ENCODE measurements around the gene ZNF440.
A peak's percentile ranks its signal among the peaks of the same experiment; 100 is the strongest.
"Not testable (repeated sequence)": the region's sequence is repeated elsewhere in the genome, so short reads cannot be mapped to it uniquely, and the experiment has no call there.

ZNF440 gene

GRCh38 chr19:11797491-11797890, 16.6 kb upstream of the ZNF440 start:
- ATAC-seq (replicated peaks; ENCODE audit: extremely low read depth, poor library complexity, severe bottlenecking), result peak; percentile 65
- Mint-ChIP-seq H3K4me1 (peaks cover 16% of the 10 kb centered on the region), H3K9me3 (peaks cover 6% of the 10 kb centered on the region), H3K4me3 (peak overlapping the region; percentile 82), H3K27me3 (no peaks in the 10 kb centered on the region), H3K36me3 (ENCODE audit: insufficient read depth) (no peaks in the 10 kb centered on the region), H3K27ac (ENCODE audit: low read depth) (peak overlapping the region; percentile 65)
- DNase-seq (ENCODE audit: low spot score in 2 of 2), result peak; percentile 53 to 59

- no peaks in the 10 kb centered on the region for H3K27me3 Mint-ChIP-seq
- peak; percentile 98 for ATAC-seq (replicated peaks; ENCODE audit: extremely low read depth, poor library complexity, severe bottlenecking)
- H3K27ac Mint-ChIP-seq (ENCODE audit: low read depth), result peak within 1 kb of the TSS; percentile 65
- no peaks in the 10 kb centered on the region for H3K36me3 Mint-ChIP-seq (ENCODE audit: insufficient read depth)
- peaks cover 16% of the 10 kb centered on the region for H3K4me1 Mint-ChIP-seq
- H3K4me3 Mint-ChIP-seq, result peak within 1 kb of the TSS; percentile 82
- H3K9me3 Mint-ChIP-seq, result peaks cover 4% of the 10 kb centered on the region
- peak; percentile 51 to 64 for DNase-seq (ENCODE audit: low spot score in 2 of 2)
Measured at GRCh38 chr19:11798391-11799330, 15.4 kb upstream of the ZNF440 start, which contains the start of gene ZNF491. Gene ZNF491 (plus strand): TSS chr19:11798523. CDS start chr19:11805954, 7,431 bp downstream.

- no peaks in the 10 kb centered on the region for H3K4me1 Mint-ChIP-seq
- no peaks in the 10 kb centered on the region for H3K36me3 Mint-ChIP-seq (ENCODE audit: insufficient read depth)
- H3K9me3 Mint-ChIP-seq, result peaks cover 10% of the 10 kb centered on the region
- no peak overlapping the region for H3K27ac Mint-ChIP-seq (ENCODE audit: low read depth)
- ATAC-seq (replicated peaks; ENCODE audit: extremely low read depth, poor library complexity, severe bottlenecking), result no peak
- no peak overlapping the region for H3K4me3 Mint-ChIP-seq
- no peak for DNase-seq (ENCODE audit: low spot score in 2 of 2)
- no peaks in the 10 kb centered on the region for H3K27me3 Mint-ChIP-seq
Measured at GRCh38 chr19:11806354-11807098, 7.5 kb upstream of the ZNF440 start.

DNA sequence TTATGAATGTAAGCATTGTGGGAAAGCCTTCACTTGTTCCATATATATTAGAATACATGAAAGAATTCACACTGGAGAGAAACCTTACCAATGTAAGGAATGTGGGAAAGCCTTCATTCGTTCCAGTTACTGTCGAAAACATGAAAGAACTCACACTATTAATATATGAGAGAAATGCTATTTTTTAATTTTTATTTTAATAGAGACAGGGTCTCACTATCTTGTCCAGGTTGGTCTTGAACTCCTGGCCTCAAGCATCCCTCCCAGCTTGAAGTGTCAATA, 7.0 kb upstream of the ZNF440 start:
- Mint-ChIP-seq H3K27ac (ENCODE audit: low read depth) (no peak overlapping the region), H3K27me3 (no peaks in the 10 kb centered on the region), H3K4me1 (no peaks in the 10 kb centered on the region), H3K9me3 (peaks cover 10% of the 10 kb centered on the region), H3K36me3 (ENCODE audit: insufficient read depth) (no peaks in the 10 kb centered on the region), H3K4me3 (no peak overlapping the region)
- DNase-seq (ENCODE audit: low spot score in 2 of 2) (no peak), ATAC-seq (replicated peaks; ENCODE audit: extremely low read depth, poor library complexity, severe bottlenecking) (no peak)

DNA sequence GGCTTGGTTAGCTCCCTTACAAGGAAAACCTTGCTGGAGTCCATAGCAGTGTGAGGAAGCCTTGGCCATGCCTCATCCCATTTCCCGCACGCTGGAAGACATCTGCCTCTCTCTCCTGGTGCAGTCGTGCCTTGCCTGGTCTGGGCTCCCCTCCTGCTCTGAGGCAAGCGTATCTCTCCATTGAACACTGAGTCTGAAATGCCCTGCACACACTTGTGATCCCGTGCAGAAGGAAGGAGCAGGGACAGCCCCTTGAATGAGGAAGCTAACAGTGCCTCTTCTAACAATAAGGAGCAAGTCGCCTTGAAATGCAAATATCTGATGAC, 407 bp upstream of the ZNF440 start:
- no peaks in the 10 kb centered on the region for H3K9me3 Mint-ChIP-seq
- H3K4me1 Mint-ChIP-seq, result peaks cover 24% of the 10 kb centered on the region
- no peaks in the 10 kb centered on the region for H3K27me3 Mint-ChIP-seq
- H3K27ac Mint-ChIP-seq (ENCODE audit: low read depth), result peak overlapping the region; percentile 85
- no peaks in the 10 kb centered on the region for H3K36me3 Mint-ChIP-seq (ENCODE audit: insufficient read depth)
- no peak for DNase-seq (ENCODE audit: low spot score in 2 of 2)
- no peak for ATAC-seq (replicated peaks; ENCODE audit: extremely low read depth, poor library complexity, severe bottlenecking)
- peak overlapping the region; percentile 92 for H3K4me3 Mint-ChIP-seq

- Mint-ChIP-seq H3K27me3 (no peaks in the 10 kb centered on the region), H3K4me1 (peaks cover 24% of the 10 kb centered on the region), H3K4me3 (peak overlapping the region; percentile 92), H3K36me3 (ENCODE audit: insufficient read depth) (no peaks in the 10 kb centered on the region), H3K27ac (ENCODE audit: low read depth) (no peak overlapping the region), H3K9me3 (no peaks in the 10 kb centered on the region)
- DNase-seq (ENCODE audit: low spot score in 2 of 2), result no peak
- no peak for ATAC-seq (replicated peaks; ENCODE audit: extremely low read depth, poor library complexity, severe bottlenecking)
Measured at GRCh38 chr19:11814700-11815035, 595 bp downstream of the ZNF440 start.

DNA sequence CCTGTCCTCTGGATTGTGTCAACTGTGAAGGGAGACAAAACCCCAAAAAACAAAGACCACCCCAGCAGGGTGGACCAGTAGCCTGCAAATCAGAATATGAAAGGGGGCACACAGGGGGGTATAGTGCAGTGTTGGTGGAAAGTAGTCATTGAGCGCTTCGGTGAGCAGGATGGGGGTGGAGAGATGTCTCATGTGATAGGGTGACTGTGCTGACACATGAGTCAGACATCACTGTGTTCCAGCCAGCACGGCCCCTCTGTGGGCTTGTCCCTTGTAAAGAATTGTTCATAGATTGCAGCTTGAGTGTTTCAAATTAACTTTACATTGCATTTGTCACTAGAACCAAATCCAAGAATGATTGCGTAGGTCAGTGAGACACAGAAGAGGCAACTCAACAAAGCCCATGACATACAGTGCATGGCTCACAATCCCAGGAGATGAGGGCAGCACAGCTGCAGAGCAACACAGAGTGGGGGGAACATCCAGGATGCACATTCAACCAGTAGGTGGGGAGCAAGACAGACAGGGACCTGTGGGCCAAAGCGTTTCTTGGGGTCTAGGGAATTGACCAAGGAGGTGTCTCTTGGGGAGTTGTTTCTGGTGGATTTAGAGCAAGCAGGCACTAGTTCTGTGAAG, 7.5 kb downstream of the ZNF440 start:
- H3K27me3 Mint-ChIP-seq, result no peaks in the 10 kb centered on the region
- ATAC-seq (replicated peaks; ENCODE audit: extremely low read depth, poor library complexity, severe bottlenecking) (no peak), DNase-seq (ENCODE audit: low spot score in 2 of 2) (no peak)
- peaks cover 2% of the 10 kb centered on the region for H3K36me3 Mint-ChIP-seq (ENCODE audit: insufficient read depth)
- H3K27ac Mint-ChIP-seq (ENCODE audit: low read depth), result no peak overlapping the region
- H3K4me1 Mint-ChIP-seq, result peaks cover 9% of the 10 kb centered on the region
- H3K9me3 Mint-ChIP-seq, result peaks cover 6% of the 10 kb centered on the region
- H3K4me3 Mint-ChIP-seq, result no peak overlapping the region

- H3K9me3 Mint-ChIP-seq, result peaks cover 17% of the 10 kb centered on the region
- not testable (repeated sequence) for H3K4me3 Mint-ChIP-seq; H3K4me1 Mint-ChIP-seq; DNase-seq (ENCODE audit: low spot score in 2 of 2); ATAC-seq (replicated peaks; ENCODE audit: extremely low read depth, poor library complexity, severe bottlenecking); H3K27me3 Mint-ChIP-seq; H3K27ac Mint-ChIP-seq (ENCODE audit: low read depth)
- H3K36me3 Mint-ChIP-seq (ENCODE audit: insufficient read depth), result peaks cover 21% of the 10 kb centered on the region
Measured at GRCh38 chr19:11828957-11829876, 15.1 kb downstream of the ZNF440 start.

DNA sequence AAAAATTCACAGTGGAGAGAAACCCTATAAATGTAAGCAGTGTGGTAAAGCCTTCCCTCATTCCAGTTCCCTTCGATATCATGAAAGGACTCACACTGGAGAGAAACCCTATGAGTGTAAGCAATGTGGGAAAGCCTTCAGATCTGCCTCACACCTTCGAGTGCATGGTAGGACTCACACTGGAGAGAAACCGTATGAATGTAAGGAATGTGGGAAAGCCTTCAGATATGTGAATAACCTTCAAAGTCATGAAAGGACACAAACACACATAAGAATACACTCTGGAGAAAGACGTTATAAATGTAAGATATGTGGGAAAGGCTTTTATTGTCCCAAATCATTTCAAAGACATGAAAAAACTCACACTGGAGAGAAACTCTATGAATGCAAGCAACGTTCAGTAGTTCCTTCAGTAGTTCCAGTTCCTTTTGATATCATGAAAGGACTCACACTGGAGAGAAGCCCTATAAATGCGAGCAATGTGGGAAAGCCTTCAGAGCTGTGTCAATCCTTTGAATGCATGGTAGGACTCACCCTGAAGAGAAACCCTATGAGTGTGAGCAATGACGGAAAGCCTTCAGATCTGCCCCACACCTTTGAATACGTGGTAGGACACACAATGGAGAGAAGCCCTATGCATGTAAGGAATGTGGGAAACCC, 18.3 kb downstream of the ZNF440 start:
- Mint-ChIP-seq H3K4me3 (no peak overlapping the region), H3K27me3 (no peaks in the 10 kb centered on the region), H3K36me3 (ENCODE audit: insufficient read depth) (peaks cover 17% of the 10 kb centered on the region), H3K9me3 (peaks cover 17% of the 10 kb centered on the region), H3K4me1 (no peaks in the 10 kb centered on the region), H3K27ac (ENCODE audit: low read depth) (peak overlapping the region; percentile 23)
- no peak for ATAC-seq (replicated peaks; ENCODE audit: extremely low read depth, poor library complexity, severe bottlenecking)
- no peak for DNase-seq (ENCODE audit: low spot score in 2 of 2)

GRCh38 chr19:11833541-11833940, 19.5 kb downstream of the ZNF440 start:
- Mint-ChIP-seq H3K36me3 (ENCODE audit: insufficient read depth) (peaks cover 17% of the 10 kb centered on the region), H3K27ac (ENCODE audit: low read depth) (no peak overlapping the region), H3K27me3 (no peaks in the 10 kb centered on the region), H3K9me3 (peaks cover 18% of the 10 kb centered on the region), H3K4me1 (no peaks in the 10 kb centered on the region), H3K4me3 (no peak overlapping the region)
- DNase-seq (ENCODE audit: low spot score in 2 of 2), result no peak
- no peak for ATAC-seq (replicated peaks; ENCODE audit: extremely low read depth, poor library complexity, severe bottlenecking)

DNA sequence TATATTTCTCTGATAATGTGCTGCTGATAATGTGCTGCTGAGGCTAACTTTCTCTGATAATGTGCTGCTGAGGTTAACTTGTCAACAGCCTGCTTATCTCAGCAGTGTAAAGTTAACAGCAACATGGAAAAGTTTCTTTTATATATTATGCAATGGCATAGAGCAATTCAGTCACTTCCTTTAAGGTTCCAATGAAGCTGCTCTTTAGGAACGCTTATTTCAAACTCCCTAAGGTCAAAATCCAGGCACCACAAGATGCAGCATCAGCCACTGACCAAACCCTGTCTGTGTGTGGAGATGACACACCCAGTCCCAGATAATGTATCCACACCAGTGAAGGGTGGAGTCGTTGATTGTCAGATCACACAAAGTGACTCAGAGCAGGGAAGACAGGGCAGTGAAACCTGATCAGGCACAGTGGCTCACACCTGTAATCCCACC, 21.6 kb downstream of the ZNF440 start:
- not testable (repeated sequence) for ATAC-seq (replicated peaks; ENCODE audit: extremely low read depth, poor library complexity, severe bottlenecking); H3K36me3 Mint-ChIP-seq (ENCODE audit: insufficient read depth); DNase-seq (ENCODE audit: low spot score in 2 of 2); H3K4me1 Mint-ChIP-seq; H3K4me3 Mint-ChIP-seq; H3K27ac Mint-ChIP-seq (ENCODE audit: low read depth); H3K27me3 Mint-ChIP-seq
- peaks cover 18% of the 10 kb centered on the region for H3K9me3 Mint-ChIP-seq
